HepG2 (cell line): Measurements from ENCODE around the gene SMAD3. TPM values are rescaled to one million over a fixed set of nuclear protein-coding genes. Genes with fewer than 3 reads are reported as not detected.

Source experiments
- ATM ChIP-seq: fragments of 450-650 bp; IDR thresholded peaks from 2 replicates; pipeline ENCODE4 v1.7.1; 2017; ENCODE audit warnings: mild to moderate bottlenecking, borderline replicate concordance
- LCORL ChIP-seq, 2 experiments: fragments of 450-650 bp in 1 of 2; sonication (generic) in 1 of 2; formaldehyde crosslinking in 1 of 2; IDR thresholded peaks; 2 replicates each; pipeline versions ENCODE4 v1.5.0 to v1.6.1; 2017 to 2020; ENCODE audit warnings: antibody characterized with exemption in 1 of 2, missing genetic modification reagents in 1 of 2
- MIER2 ChIP-seq: IDR thresholded peaks from 2 replicates; pipeline ENCODE4 v1.6.1; 2016; ENCODE audit warnings: missing biosample characterization, missing genetic modification reagents
- NFKBIZ ChIP-seq: IDR thresholded peaks from 2 replicates; pipeline ENCODE4 v1.6.1; 2018; ENCODE audit warnings: missing genetic modification reagents, missing compliant biosample characterization
- PITX1 ChIP-seq: sonication (generic); formaldehyde crosslinking; IDR thresholded peaks from 2 replicates; pipeline ENCODE4 v1.5.1; 2020; ENCODE audit warnings: mild to moderate bottlenecking, missing genetic modification reagents
- SMAD9 ChIP-seq: sonication (generic); formaldehyde crosslinking; IDR thresholded peaks from 2 replicates; pipeline ENCODE4 v1.5.1; 2020; ENCODE audit warnings: mild to moderate bottlenecking, missing genetic modification reagents
- SMARCE1 ChIP-seq: fragments of 450-650 bp; IDR thresholded peaks from 2 replicates; pipeline ENCODE4 v1.6.1; 2017; ENCODE audit warnings: borderline replicate concordance
- SP1 ChIP-seq, 2 experiments: fragments of 450-650 bp in 1 of 2; sonication (generic) in 1 of 2; formaldehyde crosslinking in 1 of 2; IDR thresholded peaks; 2 replicates each; pipeline versions ENCODE4 v1.4.0 to v1.6.1; 2016 to 2020; ENCODE audit warnings: missing genetic modification reagents in 1 of 2
- THAP11 ChIP-seq: IDR thresholded peaks from 2 replicates; pipeline ENCODE4 v1.6.1; 2016; ENCODE audit warnings: missing biosample characterization, missing genetic modification reagents
- XBP1 ChIP-seq: sonication (generic); formaldehyde crosslinking; IDR thresholded peaks from 2 replicates; pipeline ENCODE4 v1.5.0; 2020; ENCODE audit warnings: missing genetic modification reagents
- ZBTB3 ChIP-seq: sonication (generic); formaldehyde crosslinking; IDR thresholded peaks from 2 replicates; pipeline ENCODE4 v1.4.0; 2020; ENCODE audit warnings: low read depth, mild to moderate bottlenecking, moderate library complexity, missing genetic modification reagents, borderline replicate concordance
- ZNF607 ChIP-seq: sonication (generic); formaldehyde crosslinking; IDR thresholded peaks from 2 replicates; pipeline ENCODE4 v1.5.1; 2020; ENCODE audit warnings: missing genetic modification reagents, mild to moderate bottlenecking, borderline replicate concordance
- ZNF619 ChIP-seq: sonication (generic); formaldehyde crosslinking; IDR thresholded peaks from 2 replicates; pipeline ENCODE4 v1.4.0; 2020; ENCODE audit warnings: mild to moderate bottlenecking, missing genetic modification reagents
- polyA plus RNA-seq, 8 experiments: library from polyadenylated mRNA; depleted of rRNA in 3 of 8; stranded (reverse) in 7 of 8; unstranded in 1 of 8; fragments of >200 nt; fragmentation: Illumina TruSeq in 4 of 8; extraction: Trizol in 4 of 8; gene quantifications; 2 replicates each; pipeline versions ENCODE4 v1.2.1 to v1.2.3, GENCODE V29; 2011 to 2016; ENCODE audit warnings: low read depth in 4 of 8, missing spikeins in 1 of 8, mixed read lengths in 1 of 8; ENCODE audit not compliant: insufficient read depth in 1 of 8
- total RNA-seq, 5 experiments: library from RNA; depleted of rRNA; stranded (reverse); fragments of >200 nt; fragmentation: Illumina TruSeq; extraction: Trizol; gene quantifications; 2 replicates each; pipeline ENCODE4 v1.2.3, GENCODE V29; 2016; ENCODE audit warnings: low read depth in 1 of 5
- TF ChIP-seq, protein P1 (sequence below): sonication (generic); formaldehyde crosslinking; IDR thresholded peaks from 2 replicates; pipeline ENCODE4 v1.4.0; 2020; ENCODE audit warnings: missing genetic modification reagents, low read depth, mild to moderate bottlenecking, borderline replicate concordance
- TF ChIP-seq, protein P2 (sequence below): sonication (generic); formaldehyde crosslinking; IDR thresholded peaks from 2 replicates; pipeline ENCODE4 v1.4.0; 2020; ENCODE audit warnings: missing genetic modification reagents, borderline replicate concordance
- TF ChIP-seq, protein P3 (sequence below): IDR thresholded peaks from 2 replicates; pipeline ENCODE4 v1.6.1; 2016; ENCODE audit warnings: low read depth

SMAD3 gene
- total and polyA plus RNA-seq, 2 of the 13 experiments (the other 11 are each of a cell fraction or from before 2014, with no cell fraction given): 8.6 to 56.3 TPM

DNA sequence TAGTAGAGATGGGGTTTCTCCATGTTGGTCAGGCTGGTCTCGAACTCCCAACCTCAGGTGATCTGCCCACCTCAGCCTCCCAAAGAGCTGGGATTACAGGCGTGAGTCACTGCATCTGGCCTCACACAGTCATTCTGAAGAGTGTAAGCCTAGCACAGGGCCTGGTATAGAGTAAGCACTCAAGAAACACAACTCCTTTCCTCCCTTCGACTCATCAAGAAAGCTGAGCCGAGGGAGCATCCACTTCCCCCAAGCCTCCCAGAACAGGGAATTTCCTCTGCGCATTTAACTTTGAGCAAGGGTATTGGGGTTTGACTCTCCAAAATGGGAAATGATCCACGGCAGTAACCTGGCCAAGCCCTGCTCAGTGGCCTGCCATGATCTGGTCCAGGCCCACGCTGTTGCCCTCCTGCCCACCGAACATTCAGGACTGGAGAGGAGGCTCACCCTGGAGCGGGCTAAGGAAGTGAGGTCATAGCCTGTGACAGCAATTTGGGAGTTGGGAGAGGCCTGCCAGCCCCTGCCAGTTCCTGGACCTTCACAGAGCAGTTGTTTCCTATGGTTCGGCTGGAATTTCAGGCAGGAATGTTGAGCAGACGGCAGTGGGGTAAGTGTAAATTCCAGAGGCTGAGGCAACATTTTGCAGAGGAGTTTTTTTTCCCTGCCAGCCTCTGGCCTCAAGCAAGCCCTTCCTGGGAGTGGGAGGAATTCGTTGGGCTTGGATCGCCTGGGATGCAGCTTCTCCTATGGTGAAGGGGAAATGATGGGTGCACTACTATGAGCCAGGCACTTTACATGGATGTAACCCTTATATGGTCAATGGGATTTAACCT lies 21.2 kb upstream of the SMAD3 start (continued):
- TF ChIP-seq, protein P1, sequence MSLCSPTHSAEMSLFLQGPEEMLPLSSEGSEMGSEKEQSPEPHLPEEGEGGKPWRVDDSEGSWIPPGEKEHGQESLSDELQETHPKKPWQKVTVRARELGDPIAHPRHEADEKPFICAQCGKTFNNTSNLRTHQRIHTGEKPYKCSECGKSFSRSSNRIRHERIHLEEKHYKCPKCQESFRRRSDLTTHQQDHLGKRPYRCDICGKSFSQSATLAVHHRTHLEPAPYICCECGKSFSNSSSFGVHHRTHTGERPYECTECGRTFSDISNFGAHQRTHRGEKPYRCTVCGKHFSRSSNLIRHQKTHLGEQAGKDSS (CRISPR knock-in tag): no peak
- TF ChIP-seq, protein P2, sequence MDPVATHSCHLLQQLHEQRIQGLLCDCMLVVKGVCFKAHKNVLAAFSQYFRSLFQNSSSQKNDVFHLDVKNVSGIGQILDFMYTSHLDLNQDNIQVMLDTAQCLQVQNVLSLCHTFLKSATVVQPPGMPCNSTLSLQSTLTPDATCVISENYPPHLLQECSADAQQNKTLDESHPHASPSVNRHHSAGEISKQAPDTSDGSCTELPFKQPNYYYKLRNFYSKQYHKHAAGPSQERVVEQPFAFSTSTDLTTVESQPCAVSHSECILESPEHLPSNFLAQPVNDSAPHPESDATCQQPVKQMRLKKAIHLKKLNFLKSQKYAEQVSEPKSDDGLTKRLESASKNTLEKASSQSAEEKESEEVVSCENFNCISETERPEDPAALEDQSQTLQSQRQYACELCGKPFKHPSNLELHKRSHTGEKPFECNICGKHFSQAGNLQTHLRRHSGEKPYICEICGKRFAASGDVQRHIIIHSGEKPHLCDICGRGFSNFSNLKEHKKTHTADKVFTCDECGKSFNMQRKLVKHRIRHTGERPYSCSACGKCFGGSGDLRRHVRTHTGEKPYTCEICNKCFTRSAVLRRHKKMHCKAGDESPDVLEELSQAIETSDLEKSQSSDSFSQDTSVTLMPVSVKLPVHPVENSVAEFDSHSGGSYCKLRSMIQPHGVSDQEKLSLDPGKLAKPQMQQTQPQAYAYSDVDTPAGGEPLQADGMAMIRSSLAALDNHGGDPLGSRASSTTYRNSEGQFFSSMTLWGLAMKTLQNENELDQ (CRISPR knock-in tag): no peak
- TF ChIP-seq ZNF607 (CRISPR knock-in tag): no peak
- 0 out of 2 replicates have a peak, but pooled peaks have one; percentile 21 for TF ChIP-seq THAP11 (CRISPR knock-in tag)
- TF ChIP-seq XBP1 (CRISPR knock-in tag): no peak
- no peak for TF ChIP-seq PITX1 (CRISPR knock-in tag)
- TF ChIP-seq ZBTB3 (CRISPR knock-in tag): no peak
- no peak for TF ChIP-seq MIER2
- no peak for TF ChIP-seq ATM
- TF ChIP-seq SMARCE1: no peak
- TF ChIP-seq SP1 (IDR thresholded peaks at IDR 0.05): no peak
- TF ChIP-seq SP1 (CRISPR knock-in tag; IDR thresholded peaks at IDR 0.05): no peak
- TF ChIP-seq, protein P3, sequence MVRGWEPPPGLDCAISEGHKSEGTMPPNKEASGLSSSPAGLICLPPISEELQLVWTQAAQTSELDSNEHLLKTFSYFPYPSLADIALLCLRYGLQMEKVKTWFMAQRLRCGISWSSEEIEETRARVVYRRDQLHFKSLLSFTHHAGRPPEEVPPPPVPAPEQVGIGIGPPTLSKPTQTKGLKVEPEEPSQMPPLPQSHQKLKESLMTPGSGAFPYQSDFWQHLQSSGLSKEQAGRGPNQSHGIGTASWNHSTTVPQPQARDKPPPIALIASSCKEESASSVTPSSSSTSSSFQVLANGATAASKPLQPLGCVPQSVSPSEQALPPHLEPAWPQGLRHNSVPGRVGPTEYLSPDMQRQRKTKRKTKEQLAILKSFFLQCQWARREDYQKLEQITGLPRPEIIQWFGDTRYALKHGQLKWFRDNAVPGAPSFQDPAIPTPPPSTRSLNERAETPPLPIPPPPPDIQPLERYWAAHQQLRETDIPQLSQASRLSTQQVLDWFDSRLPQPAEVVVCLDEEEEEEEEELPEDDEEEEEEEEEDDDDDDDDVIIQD (CRISPR knock-in tag): 0 out of 2 replicates have a peak, but pooled peaks have one; percentile 19
- no peak for TF ChIP-seq NFKBIZ (CRISPR knock-in tag)
- no peak for TF ChIP-seq SMAD9 (CRISPR knock-in tag)
- no peak for TF ChIP-seq LCORL (IDR thresholded peaks at IDR 0.05)
- peak; percentile 87; the same call in 1 of the 2 replicates for TF ChIP-seq LCORL (CRISPR knock-in tag; IDR thresholded peaks at IDR 0.05)
- TF ChIP-seq ZNF619 (CRISPR knock-in tag): no peak
